Ishikawa (cell line): ENCODE data around the gene ARL5B.

Experiments
- CEBPB ChIP-seq: IDR thresholded peaks from 2 replicates; pipeline ENCODE4 v1.6.1; 2012
- CREB1 ChIP-seq: IDR thresholded peaks from 2 replicates; pipeline ENCODE4 v1.6.1; 2012; ENCODE audit warnings: low read depth
- EGR1 ChIP-seq: IDR thresholded peaks from 2 replicates; pipeline ENCODE4 v1.6.1; 2012
- EP300 ChIP-seq: IDR thresholded peaks from 2 replicates; pipeline ENCODE4 v1.6.1; 2012; ENCODE audit warnings: borderline replicate concordance
- FOXM1 ChIP-seq: IDR thresholded peaks from 2 replicates; pipeline ENCODE4 v1.6.1; 2012; ENCODE audit warnings: low read depth, borderline replicate concordance
- MAX ChIP-seq: IDR thresholded peaks from 2 replicates; pipeline ENCODE4 v1.6.1; 2012
- NFIC ChIP-seq: IDR thresholded peaks from 2 replicates; pipeline ENCODE4 v1.6.1; 2012
- RAD21 ChIP-seq: IDR thresholded peaks from 2 replicates; pipeline ENCODE4 v1.6.1; 2012; ENCODE audit warnings: low read depth
- REST ChIP-seq: IDR thresholded peaks from 2 replicates; pipeline ENCODE4 v1.6.1; 2012; ENCODE audit warnings: low read depth, mild to moderate bottlenecking
- TAF1 ChIP-seq: IDR thresholded peaks from 2 replicates; pipeline ENCODE4 v1.6.1; 2012; ENCODE audit warnings: low read depth, mild to moderate bottlenecking
- TCF12 ChIP-seq: IDR thresholded peaks from 2 replicates; pipeline ENCODE4 v1.6.1; 2012; ENCODE audit warnings: low read depth
- TEAD4 ChIP-seq: IDR thresholded peaks from 2 replicates; pipeline ENCODE4 v1.6.1; 2012
- USF1 ChIP-seq: IDR thresholded peaks from 2 replicates; pipeline ENCODE4 v1.6.1; 2012
- YY1 ChIP-seq: IDR thresholded peaks from 2 replicates; pipeline ENCODE4 v1.6.1; 2012; ENCODE audit warnings: low read depth
- ZBTB7A ChIP-seq: IDR thresholded peaks from 2 replicates; pipeline ENCODE4 v1.6.1; 2012; ENCODE audit warnings: low read depth

ARL5B gene

GRCh38 chr10:18687195-18687594 is 28.0 kb downstream of the ARL5B start:
- no peak for TF ChIP-seq USF1
- TF ChIP-seq NFIC, result no peak
- TF ChIP-seq CEBPB, result no peak
- no peak for TF ChIP-seq TCF12
- TF ChIP-seq EGR1, result no peak
- TF ChIP-seq TAF1, result no peak
- TF ChIP-seq ZBTB7A, result no peak
- no peak for TF ChIP-seq MAX
- TF ChIP-seq RAD21, result no peak
- TF ChIP-seq TEAD4, result no peak
- no peak for TF ChIP-seq REST
- TF ChIP-seq CREB1, result no peak
- no peak for TF ChIP-seq YY1
- no peak for TF ChIP-seq EP300
- TF ChIP-seq FOXM1, result no peak

GRCh38 chr10:18687706-18688105 is 28.5 kb downstream of the ARL5B start:
- no peak for TF ChIP-seq REST
- no peak for TF ChIP-seq RAD21
- TF ChIP-seq USF1, result no peak
- no peak for TF ChIP-seq FOXM1
- TF ChIP-seq TCF12, result no peak
- no peak for TF ChIP-seq CEBPB
- TF ChIP-seq MAX, result no peak
- no peak for TF ChIP-seq EGR1
- no peak for TF ChIP-seq EP300
- no peak for TF ChIP-seq CREB1
- no peak for TF ChIP-seq YY1

- TF ChIP-seq RAD21, result peak; percentile 57
- TF ChIP-seq TEAD4, result no peak
- TF ChIP-seq TAF1, result no peak
Observed at GRCh38 chr10:18689498-18689897, 30.3 kb downstream of the ARL5B start.

- TF ChIP-seq NFIC (no peak), RAD21 (no peak), USF1 (no peak), TAF1 (no peak), EGR1 (no peak), CREB1 (no peak), TCF12 (no peak), TEAD4 (no peak), MAX (no peak)
Observed at GRCh38 chr10:18690541-18690940, 31.3 kb downstream of the ARL5B start.

GRCh38 chr10:18699849-18700840 is 40.9 kb downstream of the ARL5B start:
- TF ChIP-seq USF1 (no peak), FOXM1 (no peak), TCF12 (no peak), TEAD4 (no peak), NFIC (no peak), RAD21 (no peak), CREB1 (no peak)
